Measurements from ENCODE around the gene FAM241A.

The FAM241A gene

GRCh38 chr4:112119353-112119783, 25.9 kb upstream of the FAM241A start:
- Histone ChIP-seq H3K79me2 (ENCODE audit: insufficient read depth, low read length) (no peaks in the 10 kb centered on the region), H3K9me2 (ENCODE audit: low read depth, low read length) (no peaks in the 10 kb centered on the region), H3K4me2 (ENCODE audit: low read length) (no peak overlapping the region), H3K9ac (ENCODE audit: low read length) (no peak overlapping the region), H3K36me3 (ENCODE audit: insufficient read depth, low read length) (no peaks in the 10 kb centered on the region), H3K4me3 (ENCODE audit: low read depth, low read length, poor library complexity, severe bottlenecking) (no peak overlapping the region), H3K27me3 (ENCODE audit: insufficient read depth, low read length) (no peaks in the 10 kb centered on the region), H3K4me1 (ENCODE audit: insufficient read depth, low read length, severe bottlenecking) (no peaks in the 10 kb centered on the region), H3F3A (ENCODE audit: insufficient read depth, low read length) (no peaks in the 10 kb centered on the region), H3K9me3 (ENCODE audit: low read length) (no peaks in the 10 kb centered on the region), H3K27ac (ENCODE audit: low read depth, low read length, poor library complexity, severe bottlenecking) (no peak overlapping the region), H2AFZ (ENCODE audit: low read length) (no peak overlapping the region), H4K20me1 (ENCODE audit: insufficient read depth, low read length) (no peaks in the 10 kb centered on the region)
- TF ChIP-seq EZH2 (IDR thresholded peaks at IDR 0.05; ENCODE audit: borderline replicate concordance, low read length) (no peak), CTCF (IDR thresholded peaks at IDR 0.05; ENCODE audit: low read length) (no peak)

- H3K4me2 ChIP-seq (ENCODE audit: low read length): no peak overlapping the region
- TF ChIP-seq EZH2 (IDR thresholded peaks at IDR 0.05; ENCODE audit: borderline replicate concordance, low read length) (no peak), CTCF (IDR thresholded peaks at IDR 0.05; ENCODE audit: low read length) (no peak)
These were observed 25.2 kb upstream of the FAM241A start for GRCh38 chr4:112120021-112120420.

GRCh38 chr4:112125416-112125815, 19.8 kb upstream of the FAM241A start:
- Histone ChIP-seq H3K4me1 (ENCODE audit: insufficient read depth, low read length, severe bottlenecking) (no peaks in the 10 kb centered on the region), H3K4me3 (ENCODE audit: low read depth, low read length, poor library complexity, severe bottlenecking) (no peak overlapping the region)

More at GRCh38 chr4:112120021-112120420, 25.2 kb upstream of the FAM241A start:
- Histone ChIP-seq H3F3A (ENCODE audit: insufficient read depth, low read length) (no peaks in the 10 kb centered on the region), H3K4me1 (ENCODE audit: insufficient read depth, low read length, severe bottlenecking) (no peaks in the 10 kb centered on the region), H2AFZ (ENCODE audit: low read length) (no peak overlapping the region), H3K4me3 (ENCODE audit: low read depth, low read length, poor library complexity, severe bottlenecking) (no peak overlapping the region), H3K79me2 (ENCODE audit: insufficient read depth, low read length) (no peaks in the 10 kb centered on the region), H4K20me1 (ENCODE audit: insufficient read depth, low read length) (no peaks in the 10 kb centered on the region), H3K36me3 (ENCODE audit: insufficient read depth, low read length) (no peaks in the 10 kb centered on the region), H3K9ac (ENCODE audit: low read length) (no peak overlapping the region), H3K9me2 (ENCODE audit: low read depth, low read length) (no peaks in the 10 kb centered on the region), H3K9me3 (ENCODE audit: low read length) (no peaks in the 10 kb centered on the region), H3K27ac (ENCODE audit: low read depth, low read length, poor library complexity, severe bottlenecking) (no peak overlapping the region), H3K27me3 (ENCODE audit: insufficient read depth, low read length) (no peaks in the 10 kb centered on the region)

More at GRCh38 chr4:112125416-112125815, 19.8 kb upstream of the FAM241A start:
- no peaks in the 10 kb centered on the region for H3K27me3 ChIP-seq (ENCODE audit: insufficient read depth, low read length)
- no peak for TF ChIP-seq EZH2 (IDR thresholded peaks at IDR 0.05; ENCODE audit: borderline replicate concordance, low read length)
- no peak for TF ChIP-seq CTCF (IDR thresholded peaks at IDR 0.05; ENCODE audit: low read length)
- no peaks in the 10 kb centered on the region for H3K79me2 ChIP-seq (ENCODE audit: insufficient read depth, low read length)
- H3K4me2 ChIP-seq (ENCODE audit: low read length): no peak overlapping the region
- no peak overlapping the region for H2AFZ ChIP-seq (ENCODE audit: low read length)
- H3K27ac ChIP-seq (ENCODE audit: low read depth, low read length, poor library complexity, severe bottlenecking): no peak overlapping the region
- H3F3A ChIP-seq (ENCODE audit: insufficient read depth, low read length): no peaks in the 10 kb centered on the region
- H3K9me2 ChIP-seq (ENCODE audit: low read depth, low read length): no peaks in the 10 kb centered on the region
- no peaks in the 10 kb centered on the region for H4K20me1 ChIP-seq (ENCODE audit: insufficient read depth, low read length)
- no peaks in the 10 kb centered on the region for H3K36me3 ChIP-seq (ENCODE audit: insufficient read depth, low read length)
- no peak overlapping the region for H3K9ac ChIP-seq (ENCODE audit: low read length)
- no peaks in the 10 kb centered on the region for H3K9me3 ChIP-seq (ENCODE audit: low read length)

Data from OCI-LY1 (cell line).